H1 (cell line): ENCODE data around the gene CDC42EP5. TPM values are rescaled to one million over a fixed set of nuclear protein-coding genes. Genes with fewer than 3 reads are reported as not detected.
A peak's percentile ranks its signal among the peaks of the same experiment; 100 is the strongest.

Experiments
- CTCF ChIA-PET: fragments of 300-600 bp; sonication (Branson Sonifier 250); formaldehyde crosslinking; loops from one replicate; lab custom pipeline; 2021; ENCODE audit not compliant: partially characterized antibody; lab: Charles Lee
- POLR2A ChIA-PET: fragments of 300-600 bp; sonication (Branson Sonifier 250); formaldehyde crosslinking; loops from one replicate; lab custom pipeline; 2021; ENCODE audit warnings: inconsistent platforms; ENCODE audit not compliant: partially characterized antibody; lab: Charles Lee
- DNase-seq, 2 experiments: peaks; one replicate each; pipeline versions ENCODE4 v3.0.0 to v3.0.0-alpha.2; 2010 to 2022; ENCODE audit warnings: low spot score in 2 of 2, low read depth in 1 of 2, mixed read lengths in 1 of 2
- FAIRE-seq: peaks from 2 replicates; lab custom pipeline; 2011; peaks lifted over from hg19 to GRCh38; lab: Jason Lieb, UNC
- H2AFZ ChIP-seq: 2 replicates; pipeline ENCODE4 v1.8.1; 2012; ENCODE audit warnings: low read length, inconsistent platforms
- H2AK5ac ChIP-seq: 2 replicates; pipeline ENCODE4 v1.6.1; 2013; ENCODE audit warnings: low read depth, low read length
- H2BK120ac ChIP-seq: replicated peaks from 2 replicates; pipeline ENCODE3; 2013; ENCODE audit warnings: low read depth, low read length, inconsistent platforms
- H2BK12ac ChIP-seq: 2 replicates; pipeline ENCODE4 v1.6.1; 2013; ENCODE audit warnings: low read depth, low read length
- H2BK15ac ChIP-seq: 2 replicates; pipeline ENCODE4 v1.6.1; 2013; ENCODE audit warnings: low read length
- H2BK20ac ChIP-seq: 2 replicates; pipeline ENCODE4 v1.6.1; 2013; ENCODE audit warnings: low read length
- H2BK5ac ChIP-seq: 2 replicates; pipeline ENCODE4 v1.6.1; 2013; ENCODE audit warnings: low read depth, low read length
- H3K14ac ChIP-seq: 2 replicates; pipeline ENCODE4 v1.6.1; 2013; ENCODE audit warnings: inconsistent platforms; ENCODE audit not compliant: insufficient read length
- H3K18ac ChIP-seq: 2 replicates; pipeline ENCODE4 v1.6.1; 2013; ENCODE audit warnings: low read length; ENCODE audit errors: extremely low read depth
- H3K23ac ChIP-seq: 2 replicates; pipeline ENCODE4 v1.6.1; 2013; ENCODE audit warnings: inconsistent platforms; ENCODE audit not compliant: insufficient read length
- H3K23me2 ChIP-seq: 2 replicates; pipeline ENCODE4 v1.6.1; 2013; ENCODE audit warnings: low read depth, low read length
- H3K27ac ChIP-seq: 2 replicates; pipeline ENCODE4 v1.6.1; 2011; ENCODE audit warnings: low read depth, low read length, inconsistent platforms
- H3K27me3 ChIP-seq, 4 experiments: replicated peaks in 1 of 4; 1 replicate in 1 of 4; 2 replicates in 3 of 4; pipeline versions ENCODE4 v1.6.1 to v1.8.1; 2011 to 2013; ENCODE audit warnings: low read length in 3 of 4, mild to moderate bottlenecking in 3 of 4, inconsistent platforms in 2 of 4, mixed read lengths in 2 of 4, moderate library complexity in 1 of 4; ENCODE audit not compliant: control insufficient read depth in 3 of 4, insufficient read depth in 3 of 4; ENCODE audit errors: extremely low read depth in 1 of 4
- H3K36me3 ChIP-seq, 4 experiments: 2 replicates each; pipeline versions ENCODE4 v1.6.1 to v1.8.1; 2011 to 2013; ENCODE audit warnings: mild to moderate bottlenecking in 4 of 4, low read length in 3 of 4, moderate library complexity in 2 of 4, control low read depth in 1 of 4, inconsistent platforms in 1 of 4; ENCODE audit not compliant: insufficient read depth in 4 of 4, control insufficient read depth in 2 of 4
- H3K4ac ChIP-seq: replicated peaks from 2 replicates; pipeline ENCODE3; 2013; ENCODE audit warnings: low read length, low read depth, mixed read lengths, inconsistent platforms; ENCODE audit not compliant: insufficient read length
- H3K4me1 ChIP-seq, 4 experiments: replicated peaks in 1 of 4; 1 replicate in 1 of 4; 2 replicates in 3 of 4; pipeline versions ENCODE4 v1.6.1 to v1.8.1; 2011 to 2013; ENCODE audit warnings: low read length in 3 of 4, inconsistent platforms in 2 of 4, mixed read lengths in 1 of 4; ENCODE audit not compliant: insufficient read depth in 4 of 4, control insufficient read depth in 3 of 4
- H3K4me2 ChIP-seq, 2 experiments: 2 replicates each; pipeline versions ENCODE4 v1.6.1 to v1.8.1; 2011 to 2013; ENCODE audit warnings: low read depth in 2 of 2, low read length in 2 of 2, control low read depth in 1 of 2, inconsistent platforms in 1 of 2, mild to moderate bottlenecking in 1 of 2; ENCODE audit not compliant: insufficient read depth in 1 of 2
- H3K4me3 ChIP-seq, 4 experiments: fragments of 200-600, 300-600 bp in 1 of 4; sonication (generic), shearing (Covaris generic), sonication (Bioruptor Twin) in 1 of 4; 2 replicates each; pipeline versions ENCODE4 v1.5.1 to v1.8.1; 2011 to 2016; ENCODE audit warnings: low read length in 4 of 4, low read depth in 3 of 4, control low read depth in 2 of 4, inconsistent platforms in 2 of 4, mild to moderate bottlenecking in 2 of 4, mixed read lengths in 1 of 4, moderate library complexity in 1 of 4; ENCODE audit not compliant: insufficient read depth in 2 of 4; ENCODE audit errors: extremely low read depth in 1 of 4
- H3K56ac ChIP-seq: replicated peaks from 2 replicates; pipeline ENCODE3; 2013; ENCODE audit warnings: low read depth, mild to moderate bottlenecking, mixed read lengths, low read length, inconsistent platforms; ENCODE audit not compliant: insufficient read length
- H3K79me1 ChIP-seq: 2 replicates; pipeline ENCODE4 v1.6.1; 2013; ENCODE audit warnings: low read depth, low read length, control low read depth
- H3K79me2 ChIP-seq, 2 experiments: 2 replicates each; pipeline versions ENCODE4 v1.6.1 to v1.8.1; 2012 to 2013; ENCODE audit warnings: low read length in 2 of 2, mild to moderate bottlenecking in 2 of 2, inconsistent platforms in 1 of 2; ENCODE audit not compliant: insufficient read depth in 2 of 2, control insufficient read depth in 1 of 2
- H3K9ac ChIP-seq, 4 experiments: replicated peaks in 1 of 4; 1 replicate in 1 of 4; 2 replicates in 3 of 4; pipeline versions ENCODE4 v1.6.1 to v1.8.1; 2011 to 2013; ENCODE audit warnings: low read depth in 3 of 4, low read length in 3 of 4, control low read depth in 2 of 4, mild to moderate bottlenecking in 2 of 4, moderate library complexity in 2 of 4, inconsistent platforms in 1 of 4; ENCODE audit errors: extremely low read depth in 1 of 4
- H3K9me3 ChIP-seq, 2 experiments: 2 replicates each; pipeline versions ENCODE4 v1.6.1 to v1.8.1; 2012 to 2013; ENCODE audit warnings: mild to moderate bottlenecking in 2 of 2, moderate library complexity in 2 of 2, control low read depth in 1 of 2, inconsistent platforms in 1 of 2, low read depth in 1 of 2, low read length in 1 of 2, mixed read lengths in 1 of 2; ENCODE audit not compliant: insufficient read depth in 2 of 2
- H4K20me1 ChIP-seq, 2 experiments: replicated peaks in 1 of 2; 2 replicates each; pipeline versions ENCODE3 to v1.8.1; 2011 to 2013; ENCODE audit warnings: inconsistent platforms in 2 of 2, low read length in 2 of 2, mild to moderate bottlenecking in 1 of 2; ENCODE audit not compliant: insufficient read depth in 2 of 2, control insufficient read depth in 1 of 2
- H4K5ac ChIP-seq: 2 replicates; pipeline ENCODE4 v1.6.1; 2013; ENCODE audit warnings: low read length, low read depth, mixed read lengths, inconsistent platforms; ENCODE audit not compliant: insufficient read length
- H4K8ac ChIP-seq: 2 replicates; pipeline ENCODE4 v1.8.0; 2013; ENCODE audit warnings: mild to moderate bottlenecking, moderate library complexity, low read length, inconsistent platforms; ENCODE audit not compliant: insufficient read depth; ENCODE audit errors: extremely low read depth
- H4K91ac ChIP-seq: replicated peaks from 2 replicates; pipeline ENCODE3; 2013; ENCODE audit warnings: low read length, mixed read lengths, inconsistent platforms; ENCODE audit not compliant: insufficient read length
- RBBP5 ChIP-seq: IDR thresholded peaks from 2 replicates; pipeline ENCODE4 v1.7.1; 2012; ENCODE audit warnings: low read depth, mild to moderate bottlenecking, inconsistent platforms, low read length, moderate library complexity, borderline replicate concordance
- SIN3A ChIP-seq, 2 experiments: IDR thresholded peaks in 1 of 2; conservative IDR thresholded peaks in 1 of 2; 2 replicates each; pipeline ENCODE4 v1.6.1; 2011 to 2012; ENCODE audit warnings: low read length in 2 of 2, improper control_type of control experiment in 1 of 2, low read depth in 1 of 2, mild to moderate bottlenecking in 1 of 2
- WGBS, 2 experiments: shearing (Covaris generic) in 1 of 2; methylation state at CpG; one replicate each; pipeline versions ENCODE4 v1.1.6 to v1.1.7; 2013 to 2015; ENCODE audit warnings: low lambda C conversion rate in 2 of 2, mixed read lengths in 2 of 2, inconsistent platforms in 1 of 2, low coverage in 1 of 2, missing lambda C conversion rate in 1 of 2; ENCODE audit not compliant: insufficient replicate concordance in 2 of 2, insufficient coverage in 1 of 2, insufficient read length in 1 of 2; ENCODE audit errors: extremely low coverage in 1 of 2, missing lambda C conversion rate in 1 of 2; 5-methylcytosine and 5-hydroxymethylcytosine counted together
- polyA plus RNA-seq, 7 experiments: library from polyadenylated mRNA; depleted of rRNA in 3 of 7; stranded (reverse) in 5 of 7; unstranded in 2 of 7; fragments of >200 nt in 5 of 7; fragments of 200-250 nt in 2 of 7; gene quantifications; 1 replicate in 5 of 7; 2 replicates in 1 of 7; 4 replicates in 1 of 7; pipeline versions ENCODE4 v1.2.1 to v1.2.3, GENCODE V29; 2011 to 2013; ENCODE audit warnings: missing spikeins in 2 of 7, mixed read lengths in 2 of 7
- total RNA-seq: library from RNA; stranded (reverse); fragmentation: NEBNext Ultra II Directional; extraction: Animal tissue kit (Norgen Biotek cat#: 25700); gene quantifications from 2 replicates; pipeline ENCODE4 v1.2.1, GENCODE V29; 2021
- TF ChIP-seq, protein P1 (sequence below): IDR thresholded peaks from 2 replicates; pipeline ENCODE4 v1.6.1; 2012; ENCODE audit warnings: inconsistent platforms

Gene CDC42EP5
- total and polyA plus RNA-seq, 2 of the 8 experiments (the other 6 are each of a cell fraction or from before 2014, with no cell fraction given) = 1.8 to 2.1 TPM

DNA sequence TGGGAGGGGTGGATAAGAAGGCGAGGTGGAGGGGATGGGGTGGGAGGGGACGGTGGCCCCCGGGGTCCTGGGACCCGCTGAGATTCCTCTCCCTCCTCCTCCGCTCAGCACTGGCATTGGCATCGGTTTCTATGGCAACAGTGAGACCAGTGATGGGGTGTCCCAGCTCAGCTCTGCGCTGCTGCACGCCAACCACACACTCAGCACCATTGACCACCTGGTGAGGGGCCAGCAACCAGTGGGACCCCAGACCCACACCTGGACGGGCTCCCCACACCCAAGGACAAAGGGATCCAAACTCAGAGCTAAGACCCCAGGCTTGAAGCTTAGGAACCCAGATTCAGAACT is 52.0 kb downstream of the CDC42EP5 start:
- Histone ChIP-seq H3K23me2 (peaks cover 12% of the 10 kb centered on the region), H3K4me3 (peak overlapping the region in 2 of 4 experiments; percentile 26 to 59; a peak in 4 of 8 replicates), H4K91ac (peak overlapping the region; percentile 96), H2BK12ac (peak overlapping the region; percentile 98; the same call in 1 of the 2 replicates), H2AFZ (no peak overlapping the region), H3K4me1 (peaks cover 15 to 50% (median 38%) of the 10 kb centered on the region in 4 experiments), H2BK120ac (peak overlapping the region; percentile 62), H3K27me3 (peaks cover 0 to 8% (median 5%) of the 10 kb centered on the region in 4 experiments; a peak in 3 of 7 replicates), H3K9me3 (no peaks in the 10 kb centered on the region), H3K14ac (no peak overlapping the region), H3K9ac (peak overlapping the region in 1 of 4 experiments; percentile 13; a peak in 1 of 7 replicates), H2BK20ac (peak overlapping the region; percentile 86; the same call in 1 of the 2 replicates), H3K23ac (no peak overlapping the region), H2BK15ac (peak overlapping the region; percentile 95; the same call in 1 of the 2 replicates), H3K4me2 (peak overlapping the region; percentile 44 to 86), H4K20me1 (peaks cover 0 to 14% of the 10 kb centered on the region in 2 experiments), H4K8ac (peak overlapping the region; percentile 53; the same call in 1 of the 2 replicates), H3K4ac (peak overlapping the region; percentile 59), H3K56ac (no peak overlapping the region), H2AK5ac (no peak overlapping the region), H3K27ac (no peak overlapping the region), H3K36me3 (peaks cover 0 to 22% (median 3%) of the 10 kb centered on the region in 4 experiments; a peak in 7 of 8 replicates), H3K79me1 (peaks cover 16% of the 10 kb centered on the region), H4K5ac (peak overlapping the region; percentile 34), H3K18ac (peak overlapping the region; percentile 97), H3K79me2 (peaks cover 7 to 8% of the 10 kb centered on the region in 2 experiments; a peak in 2 of 4 replicates), H2BK5ac (peak overlapping the region; percentile 97; the same call in 1 of the 2 replicates)
- no peak for DNase-seq
- ChIA-PET POLR2A (interaction anchor here (0.9 to 5.6 kb wide), 10 partner anchors 13 to 264 kb away, joined by 3 to 133 read pairs (median 4); partner anchors contain the start of genes LENG8, MBOAT7 and RPS9), CTCF (interaction anchor here (0.6 to 4.9 kb wide), 11 partner anchors 9 to 1840 kb away, joined by 3 to 58 read pairs (median 3); no protein-coding TSS in a partner anchor)
- no peak for FAIRE-seq
- 19% methylated on average over 5 of the region's 9 CpGs; no CpG with 5 or more reads in 1 of the 2 experiments for WGBS, 2 experiments
- 0 out of 4 replicates have a peak, but pooled peaks of 1 of the 2 experiments have one; percentile 60 for TF ChIP-seq SIN3A (conservative IDR thresholded peaks at IDR 0.05 in 1 of 2, IDR thresholded peaks at IDR 0.05 in 1 of 2; ENCODE audit: low read depth in 1 of 2, low read length in 2 of 2)
- TF ChIP-seq, protein P1, sequence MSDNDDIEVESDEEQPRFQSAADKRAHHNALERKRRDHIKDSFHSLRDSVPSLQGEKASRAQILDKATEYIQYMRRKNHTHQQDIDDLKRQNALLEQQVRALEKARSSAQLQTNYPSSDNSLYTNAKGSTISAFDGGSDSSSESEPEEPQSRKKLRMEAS = 0 out of 2 replicates have a peak, but pooled peaks have one; percentile 4
- TF ChIP-seq RBBP5 = no peak
